Hypothalamus (tissue), 51 donors: ENCODE measurements around the gene VPS51.

Source experiments
- DNase-seq, 51 donors: peaks; one replicate each; lab custom pipeline; 2025; lab: John Stamatoyannopoulos, UW

VPS51 gene

DNA sequence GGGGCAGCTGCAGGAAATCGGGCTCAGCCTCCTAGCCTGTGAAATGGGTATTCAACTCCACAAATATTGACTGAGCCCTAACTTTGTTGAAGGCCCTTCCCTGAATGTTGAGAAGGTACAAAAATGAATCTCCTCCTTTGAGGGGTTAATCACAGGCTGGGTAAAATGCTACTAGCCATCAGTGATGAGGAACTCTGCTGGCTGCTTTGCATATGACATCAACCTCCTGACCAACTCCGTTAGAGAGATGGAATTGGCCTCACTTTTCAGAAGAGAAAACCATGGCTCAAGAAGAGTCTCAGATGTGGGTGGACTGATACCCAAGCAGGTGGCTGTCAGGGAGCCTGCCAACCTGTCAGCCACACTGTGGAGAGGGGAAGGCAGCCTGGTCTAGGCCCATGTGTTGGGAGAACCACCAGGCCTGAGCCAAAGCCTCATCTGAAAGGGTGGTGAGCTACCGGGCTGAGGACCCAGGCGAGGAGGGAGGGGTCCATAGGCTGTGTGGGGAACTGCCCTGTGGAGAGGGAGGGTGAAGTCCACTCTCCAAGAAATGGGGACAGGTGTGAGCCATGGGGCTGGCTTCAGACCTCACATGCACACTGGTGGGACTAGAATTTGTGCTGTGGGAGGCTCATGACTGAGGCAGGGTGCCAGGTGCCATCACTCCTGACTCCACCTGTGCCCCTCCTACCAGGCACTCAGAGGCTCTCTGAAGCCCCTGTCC, 23.9 kb upstream of the VPS51 start:
- no peak for DNase-seq

DNA sequence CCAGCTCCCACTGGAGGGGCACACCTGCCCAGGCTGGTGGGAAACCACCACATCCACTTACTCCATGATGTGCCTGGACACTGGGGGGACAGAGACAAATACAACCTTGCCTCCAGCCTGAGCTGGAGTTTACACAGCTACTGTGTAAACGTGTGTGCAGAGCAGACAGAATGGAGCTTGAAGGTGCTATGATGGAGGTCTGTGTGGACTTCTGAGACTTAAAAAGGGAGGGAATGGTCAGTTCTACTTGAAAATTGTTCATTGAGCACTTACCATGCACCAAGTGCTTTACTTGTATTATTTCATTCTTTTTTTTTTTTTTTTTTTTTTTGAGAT, 23.4 kb upstream of the VPS51 start:
- no peak for DNase-seq

DNA sequence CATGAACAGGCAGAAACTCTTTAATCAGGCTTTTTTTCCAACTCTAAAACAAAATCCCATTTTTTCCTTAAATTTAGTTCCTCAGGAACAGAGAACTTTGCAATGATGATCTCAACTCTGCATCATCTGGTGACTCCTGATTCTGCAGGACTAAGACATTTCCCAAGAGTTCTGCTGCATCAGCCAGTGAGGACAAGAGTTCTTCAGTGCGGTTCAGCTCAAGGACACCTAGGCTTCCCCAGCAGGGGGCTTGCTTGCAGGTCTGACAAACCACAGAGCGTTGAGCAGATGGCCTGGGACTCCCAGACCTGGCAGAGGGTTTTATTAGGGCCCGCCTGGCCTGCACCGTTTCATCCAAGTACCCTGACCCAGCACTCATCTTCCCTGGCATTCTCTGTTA, 18.6 kb upstream of the VPS51 start:
- no peak for DNase-seq

DNA sequence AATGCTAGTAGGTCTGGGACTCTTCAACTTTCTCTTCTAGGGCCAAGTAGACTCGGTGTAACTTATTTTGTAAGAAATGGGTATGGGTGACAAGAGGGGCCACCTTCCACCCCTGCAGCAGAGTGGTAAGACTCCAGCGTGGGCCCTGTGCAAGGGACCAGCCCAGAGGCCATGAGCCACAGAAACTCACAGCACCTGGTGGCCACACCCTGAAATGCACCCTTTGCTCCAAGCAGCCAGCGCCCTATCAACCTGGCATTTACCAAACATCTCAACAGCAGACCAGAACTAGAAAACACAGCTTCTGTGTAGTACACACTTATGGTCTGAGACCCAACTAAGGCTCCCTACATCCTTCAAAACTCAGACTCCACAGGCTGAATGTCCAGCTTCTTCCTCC, 17.9 kb upstream of the VPS51 start:
- no peak for DNase-seq

DNA sequence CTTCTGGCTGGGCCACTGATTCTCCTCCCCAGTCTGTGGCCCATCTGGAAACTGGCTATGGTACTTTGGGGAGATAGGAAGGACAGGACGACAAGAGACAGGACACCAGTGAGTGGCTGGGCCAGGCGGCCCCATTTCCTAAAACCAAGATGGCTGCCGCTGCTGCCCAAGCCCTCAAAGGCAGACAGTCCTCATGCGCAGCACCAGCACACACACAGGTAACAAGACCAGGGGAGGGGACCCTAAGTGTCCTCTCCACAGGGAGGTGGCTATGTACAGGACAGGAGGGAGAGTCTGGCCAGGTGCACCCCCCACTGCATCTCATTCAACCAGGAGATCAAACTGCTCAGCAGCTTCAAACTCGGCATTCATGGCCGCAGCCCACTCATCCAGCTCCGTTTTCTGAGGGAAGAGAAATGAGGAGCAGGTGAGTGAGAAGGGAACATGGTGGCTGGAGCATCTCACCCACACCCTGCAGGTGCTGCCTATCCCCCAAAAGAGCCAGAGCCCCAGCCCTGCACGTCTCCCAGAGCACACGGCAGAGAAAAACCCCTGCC, 17.1 kb upstream of the VPS51 start:
- DNase-seq, result no peak

DNA sequence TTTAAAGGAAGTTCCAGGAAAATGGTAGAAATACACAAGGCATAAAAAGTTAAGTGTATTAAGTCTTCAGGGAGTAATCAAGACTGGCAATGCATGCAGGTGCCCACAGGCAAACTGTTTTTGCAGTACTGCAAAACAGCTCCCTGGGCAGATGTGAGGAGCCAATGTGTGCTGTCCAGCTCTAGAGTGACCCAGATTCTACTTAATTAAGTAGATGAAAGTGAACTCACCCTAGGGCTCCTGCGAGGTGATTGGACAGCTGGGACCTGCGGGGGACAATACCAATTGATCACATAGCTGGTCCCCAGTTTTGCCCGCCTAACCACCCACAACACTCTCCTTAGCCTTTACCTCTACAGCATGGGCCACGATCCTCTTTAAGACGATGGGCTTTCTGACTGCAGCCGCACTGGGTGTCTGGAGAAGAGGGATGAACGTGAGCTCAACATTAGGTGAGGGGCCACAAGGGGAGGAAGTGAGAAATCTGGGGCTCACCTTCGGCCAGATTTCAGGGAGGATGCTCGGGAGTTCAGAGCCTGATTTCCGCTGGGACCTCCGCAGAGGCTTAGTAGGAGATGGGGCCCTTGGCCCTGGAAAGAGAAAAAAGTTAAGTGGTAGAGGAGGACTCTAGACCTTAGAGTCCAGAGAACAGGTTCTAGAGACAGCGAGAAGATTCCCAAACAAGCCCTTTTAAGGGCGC, 12.7 kb upstream of the VPS51 start:
- no peak for DNase-seq

DNA sequence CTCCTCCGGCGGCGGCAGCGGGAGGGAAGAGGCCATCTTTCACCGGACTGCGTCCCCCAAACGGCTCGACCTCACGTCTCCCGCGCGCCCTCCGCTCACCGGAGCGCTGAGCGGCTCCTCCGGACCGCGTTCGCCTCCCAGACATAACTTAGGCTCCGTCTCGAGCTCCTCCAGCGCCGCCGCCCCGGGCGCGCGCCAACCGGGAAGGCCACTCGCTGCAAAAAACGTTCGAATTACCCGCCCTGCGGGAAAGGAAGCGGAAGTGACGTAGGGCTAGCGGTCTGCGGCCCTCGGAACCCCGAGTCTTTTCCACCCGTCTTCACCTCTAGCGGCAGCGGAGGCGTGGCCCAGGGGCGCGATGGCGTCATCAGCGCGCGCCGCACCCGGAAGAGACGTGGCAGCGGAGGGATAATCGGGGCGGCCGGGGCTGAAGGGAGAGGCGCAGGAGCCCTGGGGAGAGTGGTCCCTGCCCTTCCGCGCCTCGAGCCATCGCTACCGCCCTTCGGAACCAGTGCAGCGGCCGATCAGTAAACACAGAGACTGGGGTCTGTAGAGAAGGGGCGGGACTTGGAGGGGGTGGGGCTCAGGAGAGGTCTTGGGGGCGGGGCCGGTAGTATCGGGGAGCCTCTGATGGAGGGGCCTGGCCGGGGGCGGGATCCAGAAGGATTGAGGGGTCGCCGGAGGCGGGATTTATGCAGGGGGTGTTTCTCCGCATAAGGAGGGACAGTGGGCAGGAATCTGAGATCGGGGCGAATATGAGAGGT, 12.0 kb upstream of the VPS51 start, which contains the start of the genes CDCA5 and ZFPL1:
CDCA5 (minus strand) TSS at position 207 of the 764 bp plus-strand sequence; CDS start at position 145, 62 bp downstream.
ZFPL1 (plus strand) TSS at position 389 of the 764 bp plus-strand sequence. CDS start 477 bp downstream, outside the sequence.
- DNase-seq, result peak; percentile 58 to 98 (median 92)

DNA sequence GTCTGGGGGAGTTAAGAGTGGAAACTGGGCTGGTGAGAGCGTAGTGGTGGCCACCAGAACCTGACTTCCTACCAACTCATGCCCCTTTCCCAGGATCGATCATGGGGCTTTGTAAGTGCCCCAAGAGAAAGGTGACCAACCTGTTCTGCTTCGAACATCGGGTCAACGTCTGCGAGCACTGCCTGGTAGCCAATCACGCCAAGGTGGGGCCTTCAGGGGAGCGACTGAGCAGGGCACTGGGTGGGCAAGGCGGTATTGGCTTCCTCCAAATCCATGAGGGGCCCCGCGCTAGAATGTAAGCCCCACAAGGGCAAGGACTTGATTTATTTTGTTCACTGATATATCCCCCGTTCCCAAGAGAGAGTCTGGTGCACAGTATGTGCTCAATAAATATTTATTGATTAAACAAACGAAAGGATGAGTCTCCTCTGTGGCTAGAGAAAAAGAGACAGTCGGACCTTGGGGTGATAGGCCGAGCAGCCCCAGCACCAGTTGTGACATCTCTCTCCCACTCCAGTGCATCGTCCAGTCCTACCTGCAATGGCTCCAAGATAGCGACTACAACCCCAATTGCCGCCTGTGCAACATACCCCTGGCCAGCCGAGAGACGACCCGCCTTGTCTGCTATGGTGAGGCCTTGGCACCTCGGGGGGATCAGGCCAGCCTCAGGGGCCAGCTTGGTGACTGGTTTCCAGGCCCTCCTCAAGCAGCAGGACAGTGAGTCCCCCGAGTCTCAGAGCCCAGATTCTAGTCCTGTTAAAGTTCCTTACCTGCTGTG, 11.2 kb upstream of the VPS51 start:
- no peak for DNase-seq

DNA sequence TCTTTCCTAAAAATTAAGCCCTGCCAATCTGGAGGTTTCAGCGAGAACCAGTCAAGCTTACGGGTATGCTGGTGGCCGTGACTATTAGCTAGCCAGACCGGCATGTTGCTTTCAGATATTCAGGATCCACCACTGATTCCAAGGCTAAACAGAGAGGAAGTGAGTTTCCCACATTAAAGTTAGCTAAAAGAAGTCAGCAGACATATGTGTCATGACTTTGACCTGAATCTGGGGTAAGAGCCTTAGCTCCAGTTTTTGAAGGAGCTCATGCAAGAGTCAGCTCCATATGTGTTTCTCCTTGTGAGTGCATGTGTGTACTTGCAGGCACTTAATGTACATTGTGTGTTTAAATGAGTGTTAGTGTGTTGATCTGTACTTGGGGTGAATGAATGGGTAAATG, 10.6 kb upstream of the VPS51 start:
- no peak for DNase-seq

DNA sequence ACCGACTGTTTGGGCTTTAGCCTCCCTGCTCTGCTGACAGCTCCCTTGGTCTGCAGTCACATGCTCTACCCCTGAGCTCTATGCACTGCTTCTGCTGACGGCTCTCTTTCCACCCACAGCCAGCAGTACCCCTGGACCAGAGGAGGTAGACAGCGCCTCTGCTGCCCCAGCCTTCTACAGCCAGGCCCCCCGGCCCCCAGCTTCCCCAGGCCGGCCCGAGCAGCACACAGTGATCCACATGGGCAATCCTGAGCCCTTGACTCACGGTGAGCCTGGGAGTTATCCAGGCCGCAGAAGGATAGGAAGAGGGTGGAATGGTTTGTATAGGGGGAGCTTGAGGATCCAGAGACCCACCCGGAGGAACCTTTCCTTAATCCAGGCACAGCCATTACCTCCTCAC, 9.2 kb upstream of the VPS51 start:
- DNase-seq, result no peak

DNA sequence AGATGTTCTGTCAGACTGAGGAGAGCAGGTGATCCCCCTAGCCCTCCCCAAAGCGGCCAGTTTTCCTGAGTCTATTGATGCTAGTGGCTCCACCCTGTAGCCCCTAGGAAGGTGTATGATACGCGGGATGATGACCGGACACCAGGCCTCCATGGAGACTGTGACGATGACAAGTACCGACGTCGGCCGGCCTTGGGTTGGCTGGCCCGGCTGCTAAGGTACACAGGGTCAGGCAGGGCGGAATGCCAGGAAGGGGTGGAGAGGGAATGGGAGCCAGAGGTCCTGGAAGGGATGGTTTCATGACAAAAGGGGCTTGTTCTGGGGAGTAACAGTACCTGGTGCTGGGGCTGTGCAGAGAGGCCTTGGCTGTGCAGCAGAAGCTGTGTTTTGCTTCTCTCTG, 8.8 kb upstream of the VPS51 start:
- DNase-seq, result no peak

DNA sequence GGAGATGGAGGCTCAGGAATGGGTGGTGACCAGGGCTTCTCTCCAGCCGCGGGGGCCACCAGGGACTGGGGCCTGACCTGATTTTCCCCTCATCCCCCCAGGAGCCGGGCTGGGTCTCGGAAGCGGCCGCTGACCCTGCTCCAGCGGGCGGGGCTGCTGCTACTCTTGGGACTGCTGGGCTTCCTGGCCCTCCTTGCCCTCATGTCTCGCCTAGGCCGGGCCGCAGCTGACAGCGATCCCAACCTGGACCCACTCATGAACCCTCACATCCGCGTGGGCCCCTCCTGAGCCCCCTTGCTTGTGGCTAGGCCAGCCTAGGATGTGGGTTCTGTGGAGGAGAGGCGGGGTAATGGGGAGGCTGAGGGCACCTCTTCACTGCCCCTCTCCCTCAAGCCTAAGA, 8.2 kb upstream of the VPS51 start:
- no peak for DNase-seq

DNA sequence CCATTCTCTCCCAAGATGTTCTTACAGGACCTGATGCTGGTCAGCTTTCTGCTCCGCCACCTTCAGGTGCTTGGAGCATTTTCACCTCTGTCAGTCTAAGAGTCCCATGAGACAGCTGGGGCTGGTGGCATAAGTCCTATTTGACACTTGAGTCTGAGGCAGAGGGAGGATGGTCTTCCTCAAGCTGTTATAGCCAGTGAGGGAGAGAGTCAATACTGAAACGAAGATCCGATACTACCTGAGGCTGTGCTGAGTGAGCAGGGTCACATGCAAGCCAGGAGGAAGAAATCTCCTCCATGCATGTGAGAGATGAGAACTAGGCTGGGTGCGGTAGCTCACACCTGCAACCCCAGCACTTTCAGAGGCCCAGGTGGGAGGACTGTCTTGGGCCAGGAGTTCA, 6.4 kb upstream of the VPS51 start:
- no peak for DNase-seq

DNA sequence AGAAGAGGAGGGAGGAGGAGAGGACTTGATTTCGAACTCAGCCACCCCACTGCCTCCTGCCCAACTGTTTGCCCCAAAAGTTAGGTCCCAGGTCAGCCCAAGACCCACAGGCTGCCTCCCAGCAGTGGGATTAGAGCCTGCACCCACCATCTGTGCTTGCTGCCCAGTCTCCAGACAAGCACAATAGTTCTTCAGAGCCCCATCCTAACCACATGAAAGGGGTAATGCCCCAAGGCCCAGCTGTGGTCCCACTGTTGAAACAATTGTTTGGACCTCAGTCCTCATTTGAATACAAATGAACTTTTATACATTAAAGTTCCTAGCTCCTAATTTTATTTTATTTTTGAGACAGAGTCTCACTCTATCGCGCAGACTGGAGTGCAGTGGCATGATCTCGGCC, 5.4 kb upstream of the VPS51 start:
- DNase-seq, result peak in 15 of 51 donors; percentile 17 to 63 (median 41)

DNA sequence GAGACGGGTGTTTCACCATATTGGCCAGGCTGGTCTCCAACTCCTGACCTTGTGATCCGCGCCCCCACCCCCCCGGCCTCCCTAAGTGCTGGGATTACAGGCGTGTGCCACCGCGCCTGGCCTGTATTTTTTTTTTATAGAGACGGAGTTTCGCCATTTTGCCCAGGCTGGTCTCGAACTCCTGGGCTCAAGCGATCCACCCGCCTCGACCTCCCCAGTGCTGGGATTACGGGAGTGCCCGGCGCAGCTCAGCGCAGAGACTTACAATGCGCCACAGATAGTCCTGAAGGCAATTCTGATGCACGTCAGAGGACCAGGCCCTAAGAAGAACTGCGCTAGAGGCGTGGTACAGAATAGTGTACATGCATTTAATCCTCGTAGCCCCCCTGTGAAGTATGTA, 587 bp upstream of the VPS51 start:
- DNase-seq, result no peak

DNA sequence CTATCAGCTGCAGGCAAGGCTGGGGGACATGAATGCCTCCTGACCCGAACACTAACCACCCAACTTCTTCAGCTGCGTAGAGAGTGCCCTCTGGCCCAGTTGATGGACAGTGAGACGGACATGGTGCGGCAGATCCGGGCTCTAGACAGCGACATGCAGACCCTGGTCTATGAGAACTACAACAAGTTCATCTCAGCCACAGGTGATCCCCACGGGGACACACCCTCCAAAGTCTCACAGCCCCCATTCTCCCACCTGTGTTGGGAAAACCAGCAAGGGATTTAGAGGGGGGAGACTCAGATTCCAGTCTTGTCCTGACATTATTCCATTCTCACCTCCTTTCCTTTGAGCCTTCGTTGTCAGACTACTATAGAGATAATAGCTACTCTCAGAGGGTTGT, 912 bp downstream of the VPS51 start:
- DNase-seq, result no peak

DNA sequence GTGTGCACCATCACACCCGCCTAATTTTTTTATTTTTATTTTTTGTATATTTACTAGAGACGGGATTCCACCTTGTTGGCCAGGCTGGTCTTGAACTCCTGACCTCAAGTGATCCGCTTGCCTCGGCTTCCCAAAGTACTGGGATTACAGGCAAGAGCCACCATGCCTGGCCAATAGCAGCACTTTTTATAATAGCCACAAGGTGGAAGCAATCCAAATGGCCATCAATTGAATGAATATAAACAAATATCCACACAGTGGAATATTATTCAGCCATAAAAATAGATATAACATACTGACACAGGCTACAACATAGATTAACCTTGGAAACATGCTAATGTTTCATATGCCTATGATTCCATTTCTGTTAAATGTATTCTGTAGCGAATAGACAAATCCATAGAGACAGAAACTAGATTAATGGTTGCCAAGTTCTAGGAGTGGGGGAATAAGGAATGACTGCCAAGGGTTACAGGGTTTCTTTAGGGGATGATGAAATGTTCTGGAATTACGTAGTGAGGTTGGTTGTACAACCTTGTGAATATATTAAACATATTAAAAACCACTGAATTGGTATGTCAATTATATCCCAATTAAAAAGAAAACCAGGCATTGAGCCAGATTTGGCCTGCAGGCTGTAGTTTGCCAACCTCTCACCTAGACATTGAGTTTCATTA, 4.8 kb downstream of the VPS51 start:
- DNase-seq, result no peak

DNA sequence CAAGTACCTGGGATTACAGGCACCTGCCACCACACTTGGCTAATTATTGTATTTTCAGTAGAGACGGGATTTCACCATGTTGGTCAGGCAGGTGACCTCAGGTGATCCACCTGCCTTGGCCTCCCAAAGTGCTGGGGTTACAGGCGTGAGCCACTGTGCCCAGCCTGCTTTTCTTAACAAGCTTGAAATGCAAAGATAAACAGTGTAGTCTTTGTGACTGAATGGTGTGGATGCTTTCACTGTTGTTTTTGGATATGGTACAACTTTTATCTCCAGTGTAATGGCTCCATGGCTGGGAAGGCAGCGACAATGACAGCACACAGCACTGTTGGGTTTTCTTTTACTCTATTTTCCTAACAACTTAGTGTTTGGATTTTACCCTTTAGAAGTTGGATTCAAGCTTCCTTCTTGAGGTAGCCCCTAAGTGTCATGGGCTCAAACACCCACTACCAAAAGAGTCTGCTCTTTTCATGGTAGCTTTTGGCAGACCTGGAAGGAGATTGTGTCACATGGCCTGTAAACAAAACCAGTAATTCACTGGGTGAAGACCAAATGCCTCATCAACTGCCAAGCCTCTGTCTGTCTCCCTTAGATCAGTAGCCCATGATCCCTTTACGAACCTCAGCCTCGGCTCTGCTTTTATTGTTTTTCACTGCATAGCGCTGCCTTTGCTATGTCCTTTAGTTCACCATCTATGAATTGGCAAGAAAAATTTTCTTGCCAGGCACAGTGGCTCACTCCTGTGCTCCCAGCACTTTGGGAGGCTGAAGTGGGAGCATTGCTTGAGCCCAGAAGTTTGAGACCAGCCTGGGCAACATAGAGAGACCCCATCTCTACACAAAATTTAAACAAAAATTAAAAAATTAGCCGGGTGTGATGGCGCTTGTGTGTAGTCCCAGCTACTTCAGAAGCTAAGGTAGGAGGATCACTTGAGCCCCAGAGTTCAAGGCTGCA, 6.4 kb downstream of the VPS51 start:
- DNase-seq, result peak in 20 of 51 donors; percentile 9 to 66 (median 30)

DNA sequence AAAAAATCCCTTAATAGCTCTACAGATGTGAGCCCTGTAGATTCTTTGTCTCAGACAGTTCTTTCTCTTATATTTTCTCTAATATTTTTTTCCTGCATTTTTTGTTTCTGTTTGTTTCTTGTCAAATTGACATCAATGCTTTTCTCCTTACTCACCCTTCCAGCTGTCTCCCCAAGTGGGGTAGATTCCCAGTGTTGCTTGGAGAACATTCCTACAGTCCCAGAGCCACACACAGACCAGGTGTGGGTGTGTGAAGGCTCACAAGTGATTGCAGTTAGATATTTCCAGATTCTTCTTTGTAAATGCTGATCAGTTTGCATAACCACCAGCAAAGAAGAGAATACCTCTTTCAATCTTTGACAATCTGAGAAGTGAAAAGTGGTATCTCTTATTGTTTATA, 7.5 kb downstream of the VPS51 start:
- no peak for DNase-seq
